Measurements from ENCODE around the gene SENP2.
"Not testable (repeated sequence)": the region's sequence is repeated elsewhere in the genome, so short reads cannot be mapped to it uniquely, and the experiment has no call there.

Gene SENP2

GRCh38 chr3:185585859-185586685, at the start of gene SENP2:
SENP2 (plus strand) TSS chr3:185586295; CDS start chr3:185586414, 119 bp downstream.
- DNase-seq (ENCODE audit: low spot score) = peak; percentile 99

- peak; percentile 69 for DNase-seq (ENCODE audit: low spot score)
Measured at GRCh38 chr3:185537369-185537970, 48.6 kb upstream of the SENP2 start.

GRCh38 chr3:185539934-185540333, 46.2 kb upstream of the SENP2 start:
- no peak for DNase-seq (ENCODE audit: low spot score)

GRCh38 chr3:185540695-185541094, 45.4 kb upstream of the SENP2 start:
- no peak for DNase-seq (ENCODE audit: low spot score)

- peak; percentile 94 for DNase-seq (ENCODE audit: low spot score)
Measured at GRCh38 chr3:185549122-185549521, 37.0 kb upstream of the SENP2 start.

GRCh38 chr3:185549651-185550111, 36.4 kb upstream of the SENP2 start:
- DNase-seq (ENCODE audit: low spot score) = no peak

- DNase-seq (ENCODE audit: low spot score) = peak; percentile 23
Measured at GRCh38 chr3:185552358-185552877, 33.7 kb upstream of the SENP2 start, which contains the start of gene LIPH. LIPH (minus strand) TSS chr3:185552588; CDS start chr3:185552471, 117 bp downstream.

- DNase-seq (ENCODE audit: low spot score) = no peak
Measured at GRCh38 chr3:185555101-185555501, 31.0 kb upstream of the SENP2 start.

GRCh38 chr3:185555860-185556347, 30.2 kb upstream of the SENP2 start:
- no peak for DNase-seq (ENCODE audit: low spot score)

- DNase-seq (ENCODE audit: low spot score) = not testable (repeated sequence)
Measured at GRCh38 chr3:185556640-185557039, 29.5 kb upstream of the SENP2 start.

GRCh38 chr3:185558395-185558794, 27.7 kb upstream of the SENP2 start:
- no peak for DNase-seq (ENCODE audit: low spot score)

GRCh38 chr3:185559706-185560090, 26.4 kb upstream of the SENP2 start:
- DNase-seq (ENCODE audit: low spot score) = no peak

- DNase-seq (ENCODE audit: low spot score) = no peak
Measured at GRCh38 chr3:185560676-185561075, 25.4 kb upstream of the SENP2 start.

GRCh38 chr3:185561374-185561943, 24.6 kb upstream of the SENP2 start:
- no peak for DNase-seq (ENCODE audit: low spot score)

GRCh38 chr3:185561958-185562357, 24.1 kb upstream of the SENP2 start:
- DNase-seq (ENCODE audit: low spot score) = no peak

- no peak for DNase-seq (ENCODE audit: low spot score)
Measured at GRCh38 chr3:185572183-185572582, 13.9 kb upstream of the SENP2 start.

- peak; percentile 34 for DNase-seq (ENCODE audit: low spot score)
Measured at GRCh38 chr3:185575108-185575869, 10.8 kb upstream of the SENP2 start.

GRCh38 chr3:185582236-185582635, 3.9 kb upstream of the SENP2 start:
- DNase-seq (ENCODE audit: low spot score) = no peak

- DNase-seq (ENCODE audit: low spot score) = no peak
Measured at GRCh38 chr3:185582871-185583270, 3.2 kb upstream of the SENP2 start.

GRCh38 chr3:185583925-185584324, 2.2 kb upstream of the SENP2 start:
- no peak for DNase-seq (ENCODE audit: low spot score)

- DNase-seq (ENCODE audit: low spot score) = no peak
Measured at GRCh38 chr3:185584686-185585085, 1.4 kb upstream of the SENP2 start.

- DNase-seq (ENCODE audit: low spot score) = no peak
Measured at GRCh38 chr3:185585518-185585858, 607 bp upstream of the SENP2 start.

Measured in AG20443 (cell line).